DND-41 (cell line): ENCODE results near the gene TPP2.
A peak's percentile ranks its signal among the peaks of the same experiment; 100 is the strongest.

Experiments
- ATAC-seq: fragments of 200-7000 bp; cut with Tn5 transposase; 3 replicates; pipeline ENCODE4 v1.9.1; 2021; ENCODE audit warnings: low read depth; ENCODE audit not compliant: insufficient read depth
- DNase-seq: peaks from one replicate; pipeline ENCODE4 v3.0.0-alpha.2; 2020
- H2AFZ ChIP-seq: 2 replicates; pipeline ENCODE4 v1.6.0; 2012; ENCODE audit warnings: low read depth, low read length
- H3K27ac ChIP-seq: 2 replicates; pipeline ENCODE4 v1.5.1; 2012; ENCODE audit warnings: low read length, inconsistent platforms
- H3K27me3 ChIP-seq: fragments of 200-600 bp; sonication (generic); 2 replicates; pipeline ENCODE4 v1.6.0; 2012; ENCODE audit warnings: low read length, mild to moderate bottlenecking, inconsistent platforms; ENCODE audit not compliant: insufficient read depth, poor library complexity
- H3K36me3 ChIP-seq: 2 replicates; pipeline ENCODE4 v1.5.1; 2012; ENCODE audit warnings: low read length, inconsistent platforms; ENCODE audit not compliant: insufficient read depth
- H3K4me1 ChIP-seq: 2 replicates; pipeline ENCODE4 v1.5.1; 2012; ENCODE audit warnings: mild to moderate bottlenecking, low read length; ENCODE audit not compliant: insufficient read depth
- H3K4me2 ChIP-seq: 2 replicates; pipeline ENCODE4 v1.6.0; 2012; ENCODE audit warnings: mild to moderate bottlenecking, moderate library complexity, low read length, inconsistent platforms; ENCODE audit not compliant: insufficient read depth
- H3K4me3 ChIP-seq, 2 experiments: fragments of 200-600 bp in 1 of 2; shearing (Covaris generic) in 1 of 2; 2 replicates each; pipeline ENCODE4 v1.5.1; 2012 to 2016; ENCODE audit warnings: inconsistent platforms in 2 of 2, low read length in 2 of 2, mild to moderate bottlenecking in 2 of 2, low read depth in 1 of 2, moderate library complexity in 1 of 2
- H3K79me2 ChIP-seq: 2 replicates; pipeline ENCODE4 v1.6.0; 2012; ENCODE audit warnings: low read length, inconsistent platforms; ENCODE audit not compliant: insufficient read depth
- H3K9ac ChIP-seq: 2 replicates; pipeline ENCODE4 v1.6.0; 2012; ENCODE audit warnings: low read depth, mild to moderate bottlenecking, inconsistent platforms, low read length, moderate library complexity
- H3K9me3 ChIP-seq: 2 replicates; pipeline ENCODE4 v1.5.1; 2012; ENCODE audit warnings: low read length, moderate library complexity, mild to moderate bottlenecking, inconsistent platforms; ENCODE audit not compliant: insufficient read depth, severe bottlenecking
- H4K20me1 ChIP-seq: 2 replicates; pipeline ENCODE4 v1.6.0; 2012; ENCODE audit warnings: low read length; ENCODE audit not compliant: insufficient read depth
- EZH2 ChIP-seq: IDR thresholded peaks from 3 replicates; pipeline ENCODE4 v1.6.1; 2012; ENCODE audit warnings: borderline replicate concordance, low read depth, mild to moderate bottlenecking, moderate library complexity, low read length, inconsistent platforms; ENCODE audit not compliant: severe bottlenecking
- TF ChIP-seq, protein P1 (sequence below): IDR thresholded peaks from 2 replicates; pipeline ENCODE4 v1.5.1; 2012; ENCODE audit warnings: borderline replicate concordance, low read length, moderate library complexity, mild to moderate bottlenecking; ENCODE audit not compliant: poor library complexity, severe bottlenecking; ENCODE audit errors: extremely low read depth

The TPP2 gene

DNA sequence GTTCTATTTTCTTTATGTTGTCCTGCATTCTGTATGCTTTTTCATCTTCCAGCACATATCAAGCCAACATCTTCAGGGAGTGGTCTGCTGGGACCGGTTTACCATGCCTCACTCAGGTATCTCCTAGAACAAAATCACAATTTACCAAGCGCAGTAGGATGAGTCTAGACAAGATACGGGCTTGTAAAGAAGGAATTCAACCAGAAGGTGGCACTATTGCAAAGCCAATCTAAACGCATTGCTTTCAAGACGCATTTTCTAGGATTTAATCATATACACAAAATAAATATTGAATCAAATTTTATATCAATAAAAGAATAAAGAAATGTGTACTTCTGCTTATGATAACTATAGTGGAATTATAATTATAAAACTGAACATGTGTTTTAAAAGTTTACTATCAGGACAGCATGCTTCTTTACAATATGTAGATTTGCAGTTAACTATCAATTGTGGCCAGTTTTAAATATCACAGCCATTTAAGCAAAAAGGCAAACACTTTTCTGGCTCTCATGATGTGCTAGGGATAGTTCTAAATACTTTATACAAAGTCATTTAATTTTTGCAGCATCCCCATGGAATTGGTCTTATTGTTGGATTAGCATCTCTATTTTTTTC, 16.1 kb upstream of the TPP2 start:
- no peaks in the 10 kb centered on the region for H4K20me1 ChIP-seq
- no peak for TF ChIP-seq EZH2
- TF ChIP-seq, protein P1, sequence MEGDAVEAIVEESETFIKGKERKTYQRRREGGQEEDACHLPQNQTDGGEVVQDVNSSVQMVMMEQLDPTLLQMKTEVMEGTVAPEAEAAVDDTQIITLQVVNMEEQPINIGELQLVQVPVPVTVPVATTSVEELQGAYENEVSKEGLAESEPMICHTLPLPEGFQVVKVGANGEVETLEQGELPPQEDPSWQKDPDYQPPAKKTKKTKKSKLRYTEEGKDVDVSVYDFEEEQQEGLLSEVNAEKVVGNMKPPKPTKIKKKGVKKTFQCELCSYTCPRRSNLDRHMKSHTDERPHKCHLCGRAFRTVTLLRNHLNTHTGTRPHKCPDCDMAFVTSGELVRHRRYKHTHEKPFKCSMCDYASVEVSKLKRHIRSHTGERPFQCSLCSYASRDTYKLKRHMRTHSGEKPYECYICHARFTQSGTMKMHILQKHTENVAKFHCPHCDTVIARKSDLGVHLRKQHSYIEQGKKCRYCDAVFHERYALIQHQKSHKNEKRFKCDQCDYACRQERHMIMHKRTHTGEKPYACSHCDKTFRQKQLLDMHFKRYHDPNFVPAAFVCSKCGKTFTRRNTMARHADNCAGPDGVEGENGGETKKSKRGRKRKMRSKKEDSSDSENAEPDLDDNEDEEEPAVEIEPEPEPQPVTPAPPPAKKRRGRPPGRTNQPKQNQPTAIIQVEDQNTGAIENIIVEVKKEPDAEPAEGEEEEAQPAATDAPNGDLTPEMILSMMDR: peak; percentile 85
- H3K36me3 ChIP-seq: no peaks in the 10 kb centered on the region
- no peak overlapping the region for H3K4me2 ChIP-seq
- no peaks in the 10 kb centered on the region for H3K4me1 ChIP-seq
- H3K9ac ChIP-seq: no peak overlapping the region
- ATAC-seq (peak; percentile 86), DNase-seq (peak; percentile 37)
- no peak overlapping the region for H3K27ac ChIP-seq
- no peak overlapping the region for H3K4me3 ChIP-seq
- no peaks in the 10 kb centered on the region for H3K79me2 ChIP-seq
- no peak overlapping the region for H2AFZ ChIP-seq
- H3K9me3 ChIP-seq: no peaks in the 10 kb centered on the region
- peaks cover 9% of the 10 kb centered on the region for H3K27me3 ChIP-seq

DNA sequence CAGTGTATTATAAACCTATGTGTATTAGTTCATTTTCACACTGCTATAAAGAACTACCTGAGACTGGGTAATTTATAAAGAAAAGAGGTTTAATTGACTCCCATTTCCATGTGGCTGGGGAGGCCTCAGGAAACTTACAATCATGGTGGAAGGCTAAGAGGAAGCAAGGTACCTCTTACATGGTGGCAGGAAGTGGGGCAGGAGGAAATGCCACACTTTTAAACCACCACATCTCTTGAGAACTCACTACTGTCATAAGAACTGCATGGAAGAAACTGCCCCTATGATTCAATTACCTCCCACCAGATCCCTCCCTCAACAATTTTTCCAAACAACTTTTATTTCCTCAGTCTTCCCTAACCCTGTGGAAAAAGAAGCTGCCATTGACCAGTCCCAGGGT, 14.5 kb upstream of the TPP2 start:
- H3K4me1 ChIP-seq: no peaks in the 10 kb centered on the region
- no peak overlapping the region for H3K4me2 ChIP-seq
- peaks cover 6% of the 10 kb centered on the region for H3K27me3 ChIP-seq
- TF ChIP-seq, protein P1: no peak
- no peak for TF ChIP-seq EZH2
- no peak overlapping the region for H3K9ac ChIP-seq
- no peaks in the 10 kb centered on the region for H3K79me2 ChIP-seq
- H3K27ac ChIP-seq: no peak overlapping the region
- 0 out of 2 replicates have a peak overlapping the region, but pooled peaks have one; percentile 28 for H2AFZ ChIP-seq
- H3K9me3 ChIP-seq: no peaks in the 10 kb centered on the region
- no peak overlapping the region for H3K4me3 ChIP-seq
- DNase-seq: no peak
- peak; percentile 75 for ATAC-seq
- H3K36me3 ChIP-seq: no peaks in the 10 kb centered on the region
- H4K20me1 ChIP-seq: no peaks in the 10 kb centered on the region

DNA sequence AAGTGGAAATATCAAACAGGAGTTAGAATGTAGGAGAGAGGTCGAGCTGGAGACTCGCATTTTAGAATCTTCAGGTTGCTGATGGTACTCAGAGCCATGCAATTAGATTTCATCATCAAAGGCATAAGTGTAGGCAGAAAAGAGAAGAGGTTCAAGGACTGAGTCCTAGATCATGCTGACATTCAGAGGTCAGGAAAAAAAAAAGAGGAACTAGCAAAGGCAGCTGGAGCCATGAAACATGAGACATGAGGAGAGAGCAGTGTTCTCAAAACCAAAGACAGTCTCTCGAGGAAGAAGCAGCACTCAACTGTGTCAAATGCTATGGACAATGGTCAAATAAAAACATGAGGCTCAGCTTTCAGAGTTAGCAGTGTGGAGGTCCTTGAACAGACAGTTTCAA, 12.4 kb upstream of the TPP2 start:
- no peak for DNase-seq
- Histone ChIP-seq H3K79me2 (no peaks in the 10 kb centered on the region), H3K9me3 (no peaks in the 10 kb centered on the region), H4K20me1 (no peaks in the 10 kb centered on the region), H3K9ac (no peak overlapping the region), H3K4me1 (no peaks in the 10 kb centered on the region), H2AFZ (no peak overlapping the region), H3K4me2 (no peak overlapping the region), H3K36me3 (no peaks in the 10 kb centered on the region), H3K27me3 (peaks cover 6% of the 10 kb centered on the region), H3K27ac (no peak overlapping the region), H3K4me3 (no peak overlapping the region)
- no peak for ATAC-seq
- TF ChIP-seq, protein P1: no peak
- TF ChIP-seq EZH2: no peak
